CD1c-positive myeloid dendritic cell (primary cell): Measurements from ENCODE around the gene DCAKD.

Experiments
- DNase-seq: peaks from one replicate; pipeline ENCODE4 v3.0.0-alpha.2; 2016; ENCODE audit errors: extremely low spot score

The DCAKD gene

GRCh38 chr17:44976206-44976605 is 75.2 kb downstream of the DCAKD start:
- no peak for DNase-seq
